Measurements from ENCODE around the gene ADAMTS2.

GRCh38 chr5:179188636-179189035, 156.6 kb downstream of the ADAMTS2 start:
- TF ChIP-seq, protein P1, sequence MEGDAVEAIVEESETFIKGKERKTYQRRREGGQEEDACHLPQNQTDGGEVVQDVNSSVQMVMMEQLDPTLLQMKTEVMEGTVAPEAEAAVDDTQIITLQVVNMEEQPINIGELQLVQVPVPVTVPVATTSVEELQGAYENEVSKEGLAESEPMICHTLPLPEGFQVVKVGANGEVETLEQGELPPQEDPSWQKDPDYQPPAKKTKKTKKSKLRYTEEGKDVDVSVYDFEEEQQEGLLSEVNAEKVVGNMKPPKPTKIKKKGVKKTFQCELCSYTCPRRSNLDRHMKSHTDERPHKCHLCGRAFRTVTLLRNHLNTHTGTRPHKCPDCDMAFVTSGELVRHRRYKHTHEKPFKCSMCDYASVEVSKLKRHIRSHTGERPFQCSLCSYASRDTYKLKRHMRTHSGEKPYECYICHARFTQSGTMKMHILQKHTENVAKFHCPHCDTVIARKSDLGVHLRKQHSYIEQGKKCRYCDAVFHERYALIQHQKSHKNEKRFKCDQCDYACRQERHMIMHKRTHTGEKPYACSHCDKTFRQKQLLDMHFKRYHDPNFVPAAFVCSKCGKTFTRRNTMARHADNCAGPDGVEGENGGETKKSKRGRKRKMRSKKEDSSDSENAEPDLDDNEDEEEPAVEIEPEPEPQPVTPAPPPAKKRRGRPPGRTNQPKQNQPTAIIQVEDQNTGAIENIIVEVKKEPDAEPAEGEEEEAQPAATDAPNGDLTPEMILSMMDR (IDR thresholded peaks at IDR 0.05): no peak
- no peak for TF ChIP-seq POLR2A (IDR thresholded peaks at IDR 0.05)
